ENCODE data around the gene TSEN54.
"Not testable (repeated sequence)": the region's sequence is repeated elsewhere in the genome, so short reads cannot be mapped to it uniquely, and the experiment has no call there.

TSEN54 gene

GRCh38 chr17:75516255-75516618 is at the start of gene TSEN54:
Gene TSEN54, plus strand, starts transcription at chr17:75516528. Its CDS starts 33 bp downstream, at chr17:75516561.
- peak; percentile 89 for DNase-seq (ENCODE audit: low read depth)

DNA sequence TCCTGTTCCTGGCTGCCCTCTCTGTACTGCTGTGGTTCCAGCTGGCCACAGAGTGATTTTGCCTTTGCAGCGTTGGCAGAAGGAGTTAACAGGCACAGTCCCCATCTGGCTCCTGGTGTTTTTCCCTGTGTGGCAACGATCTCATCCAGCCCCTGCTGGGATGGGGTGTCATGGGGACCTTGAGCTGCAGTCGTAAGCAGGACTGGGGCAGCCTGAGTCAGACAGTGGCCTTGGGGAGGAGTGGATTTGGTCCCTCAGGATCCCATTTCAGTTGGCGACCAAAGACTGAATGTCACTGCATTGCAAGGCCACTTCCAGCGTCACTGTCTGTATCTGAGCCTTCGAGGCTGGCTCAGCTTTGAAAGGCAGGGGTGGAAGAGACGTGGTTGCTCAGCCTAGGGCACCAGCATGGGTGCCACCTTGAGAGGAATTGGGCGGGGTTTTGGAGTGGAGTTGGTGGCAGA is 48.0 kb upstream of the TSEN54 start:
- DNase-seq (ENCODE audit: low read depth): no peak

- DNase-seq (ENCODE audit: low read depth): no peak
Measured at GRCh38 chr17:75468779-75469373, 47.5 kb upstream of the TSEN54 start.

DNA sequence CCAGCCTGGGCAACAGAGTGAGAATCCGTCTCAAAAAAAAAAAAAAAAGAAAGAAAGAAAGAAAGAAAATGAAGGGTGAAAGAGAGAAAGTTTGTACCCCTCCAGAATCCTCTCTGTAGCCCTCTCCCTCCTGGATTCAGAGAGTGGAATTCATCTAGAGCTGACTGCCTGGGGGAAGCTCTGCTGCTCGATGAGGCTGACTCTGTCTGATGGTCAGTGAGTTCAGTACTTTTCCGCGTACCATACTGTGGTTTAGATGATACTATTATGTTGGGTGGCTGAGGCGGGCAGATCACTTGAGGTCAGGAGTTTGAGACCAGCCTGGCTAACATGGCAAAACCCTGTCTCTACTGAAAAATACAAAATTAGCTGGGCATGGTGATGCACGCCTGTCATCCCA is 45.1 kb upstream of the TSEN54 start:
- DNase-seq (ENCODE audit: low read depth): no peak

DNA sequence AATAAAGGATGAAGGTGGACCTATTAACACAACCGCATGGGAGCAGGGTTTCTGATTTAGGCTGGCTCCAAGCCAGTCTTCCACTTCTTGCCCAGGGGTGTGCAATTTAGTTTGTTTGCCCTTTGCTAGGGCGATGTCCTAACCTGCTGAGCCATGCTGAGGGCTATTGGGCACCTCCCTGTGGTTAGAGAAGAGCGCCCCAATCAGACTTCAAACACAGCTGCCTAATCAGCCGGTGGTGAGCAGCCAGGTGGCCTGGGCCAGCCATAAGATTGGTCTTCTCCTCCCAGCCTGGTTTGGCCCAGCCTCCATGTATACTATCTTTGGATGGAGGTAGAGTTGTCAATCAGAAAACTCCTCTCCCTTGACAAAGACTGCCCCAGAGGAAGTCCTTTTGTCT is 44.2 kb upstream of the TSEN54 start:
- no peak for DNase-seq (ENCODE audit: low read depth)

DNA sequence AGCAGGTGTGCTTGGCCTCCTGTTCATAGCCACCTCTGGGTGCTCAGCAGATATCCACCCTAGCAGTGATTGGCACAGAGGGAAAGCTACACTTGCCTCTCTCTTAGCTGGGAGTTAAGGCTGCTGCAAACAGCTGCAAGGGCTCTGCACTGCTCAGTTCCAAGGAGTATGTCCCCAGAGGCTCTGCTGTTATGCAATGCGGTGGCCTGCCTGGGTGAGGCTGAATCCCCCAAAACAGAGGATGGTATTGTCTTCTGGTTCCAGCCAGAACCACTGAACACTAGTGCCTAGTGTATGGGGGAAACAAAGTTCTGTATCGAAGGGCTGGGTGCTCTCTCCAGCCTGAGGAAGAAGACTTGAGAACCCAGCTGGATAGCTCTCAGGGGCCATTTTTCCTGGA is 43.1 kb upstream of the TSEN54 start:
- no peak for DNase-seq (ENCODE audit: low read depth)

GRCh38 chr17:75474736-75475135 is 41.6 kb upstream of the TSEN54 start:
- DNase-seq (ENCODE audit: low read depth): no peak

GRCh38 chr17:75475144-75475835 is 41.0 kb upstream of the TSEN54 start:
- DNase-seq (ENCODE audit: low read depth): no peak

GRCh38 chr17:75475851-75476250 is 40.5 kb upstream of the TSEN54 start:
- DNase-seq (ENCODE audit: low read depth): no peak

DNA sequence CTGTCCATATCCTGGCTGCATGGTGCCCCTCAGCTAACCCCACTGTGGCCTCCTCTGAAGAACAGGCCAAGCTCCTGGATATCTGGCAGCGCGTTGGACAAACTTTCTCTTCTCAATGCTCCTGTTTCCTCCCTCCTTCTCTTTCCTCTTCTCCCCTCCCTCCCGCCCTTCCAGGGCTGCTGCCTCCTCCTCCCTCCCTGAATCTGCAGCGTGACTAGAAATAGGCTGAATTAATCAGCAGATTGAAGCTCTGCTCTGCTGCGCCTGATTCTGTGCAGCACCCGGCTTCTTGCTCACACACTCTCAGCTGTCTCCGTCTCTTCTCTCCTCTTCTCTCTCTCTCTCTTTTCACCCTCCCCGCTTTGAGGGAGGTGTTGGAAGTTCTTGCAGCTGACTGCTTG is 40.1 kb upstream of the TSEN54 start:
- DNase-seq (ENCODE audit: low read depth): no peak

DNA sequence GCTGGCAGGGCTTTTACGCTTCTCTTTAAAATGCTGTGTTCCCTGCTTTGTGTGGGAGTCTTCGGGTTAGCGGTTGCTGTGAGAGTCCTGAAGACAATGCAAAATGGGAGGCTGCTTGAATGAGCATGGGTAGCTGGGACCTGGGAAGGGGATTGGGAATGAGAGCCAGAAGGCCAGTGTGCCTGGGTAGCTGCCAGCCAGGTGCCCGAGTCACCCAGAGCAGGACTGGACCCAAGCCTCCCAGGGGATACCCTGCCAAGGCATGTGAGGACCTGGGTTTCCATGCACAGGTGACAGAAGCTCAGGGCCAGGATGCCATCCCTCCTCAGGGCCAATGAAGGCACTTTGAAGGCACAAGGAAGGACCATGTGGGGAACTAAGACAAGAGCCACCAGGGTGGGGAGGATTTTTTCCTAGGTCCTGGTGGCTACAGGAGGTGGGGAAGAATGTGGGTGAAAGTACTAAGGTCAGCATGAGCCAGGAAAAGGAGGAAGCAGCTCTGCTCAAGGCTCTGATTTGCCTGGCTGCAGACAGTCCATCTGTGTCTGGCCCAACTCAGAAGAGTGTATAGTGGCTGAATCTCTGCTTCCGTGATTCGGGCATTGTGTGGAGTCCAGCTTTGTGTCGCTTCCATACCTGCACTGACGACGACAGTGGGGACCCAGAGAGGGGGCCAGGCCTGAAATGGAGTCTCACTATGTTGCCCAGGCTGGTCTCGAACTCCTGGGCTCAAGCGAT is 39.4 kb upstream of the TSEN54 start:
- DNase-seq (ENCODE audit: low read depth): no peak

GRCh38 chr17:75477490-75477862 is 38.9 kb upstream of the TSEN54 start:
- not testable (repeated sequence) for DNase-seq (ENCODE audit: low read depth)

DNA sequence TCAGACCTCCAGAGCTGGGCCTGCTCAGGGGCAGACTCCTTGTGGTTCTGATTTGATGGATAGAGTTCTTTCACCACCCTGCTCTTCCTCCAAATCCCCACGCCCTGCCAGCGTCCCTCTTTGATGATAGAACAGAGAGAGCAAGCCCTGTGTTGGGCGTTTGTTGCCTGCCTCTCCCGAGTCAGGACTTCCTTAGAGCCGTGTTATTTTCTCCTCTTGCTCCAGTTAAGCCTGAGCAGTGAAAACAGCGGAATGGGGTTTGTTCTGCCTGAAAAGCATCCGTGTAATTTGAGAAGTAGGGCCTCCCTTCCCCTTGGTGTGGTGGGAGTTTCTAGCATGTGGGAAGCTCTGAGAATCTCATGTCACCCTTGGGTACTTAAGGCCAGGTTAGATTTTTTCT is 37.8 kb upstream of the TSEN54 start:
- peak; percentile 54 for DNase-seq (ENCODE audit: low read depth)

DNA sequence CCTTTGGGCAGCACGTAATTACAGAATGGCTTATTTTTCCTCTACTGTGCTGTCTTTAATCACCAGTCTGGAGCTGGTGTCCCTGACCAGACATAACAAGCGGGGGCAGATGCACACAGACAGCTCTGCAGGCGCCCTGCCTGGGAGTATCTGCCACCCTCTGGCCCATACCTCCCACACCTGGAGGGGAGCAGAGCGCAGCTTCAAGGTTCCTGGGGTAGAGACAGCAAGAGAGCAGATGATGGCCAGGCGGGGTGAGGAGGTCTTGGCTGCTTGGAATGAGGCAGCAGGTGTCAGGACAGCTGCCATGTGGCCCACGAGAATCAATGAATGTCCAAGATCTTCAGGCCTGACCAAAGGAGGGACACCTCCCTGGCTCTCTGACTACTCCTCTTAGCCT is 36.0 kb upstream of the TSEN54 start:
- DNase-seq (ENCODE audit: low read depth): no peak

GRCh38 chr17:75481194-75482068 is 34.9 kb upstream of the TSEN54 start:
- DNase-seq (ENCODE audit: low read depth): no peak

DNA sequence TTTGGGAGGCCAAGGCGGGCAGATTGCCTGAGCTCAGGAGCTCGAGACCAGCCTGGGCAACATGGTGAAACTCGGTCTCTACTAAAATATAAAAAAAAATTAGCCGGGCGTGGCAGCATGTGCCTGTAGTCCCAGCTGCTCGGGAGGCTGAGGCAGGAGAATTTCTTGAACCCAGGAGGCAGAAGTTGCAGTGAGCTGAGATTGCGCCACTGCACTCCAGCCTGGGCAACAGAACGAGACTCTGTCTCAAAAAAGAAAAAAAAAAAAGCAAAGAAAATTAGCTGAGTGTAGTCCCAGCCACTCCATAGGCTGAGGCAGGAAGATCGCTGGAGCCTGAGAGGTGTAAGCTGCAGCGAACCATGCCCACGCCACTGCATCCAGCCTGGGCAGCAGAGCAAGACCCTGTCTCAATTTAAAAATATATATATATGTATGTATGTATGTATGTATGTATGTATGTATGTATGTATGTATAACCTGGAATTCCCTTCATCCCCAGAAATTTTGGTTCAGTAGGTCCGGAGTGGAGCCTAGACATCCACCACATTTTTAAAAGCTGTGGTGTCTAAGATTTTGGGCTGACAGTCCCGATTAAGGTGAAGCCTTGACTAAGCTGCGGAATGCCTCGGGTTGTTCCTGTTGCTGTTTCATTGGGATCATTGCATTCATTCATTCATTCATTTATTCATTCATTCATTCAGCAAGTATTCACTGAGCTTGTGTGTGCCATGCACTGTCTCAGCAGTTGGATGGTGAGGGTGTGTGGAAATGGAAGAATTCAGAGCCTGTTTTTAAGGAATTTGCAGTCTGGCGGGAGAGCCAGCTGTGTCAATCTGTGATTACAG is 34.0 kb upstream of the TSEN54 start:
- DNase-seq (ENCODE audit: low read depth): no peak

DNA sequence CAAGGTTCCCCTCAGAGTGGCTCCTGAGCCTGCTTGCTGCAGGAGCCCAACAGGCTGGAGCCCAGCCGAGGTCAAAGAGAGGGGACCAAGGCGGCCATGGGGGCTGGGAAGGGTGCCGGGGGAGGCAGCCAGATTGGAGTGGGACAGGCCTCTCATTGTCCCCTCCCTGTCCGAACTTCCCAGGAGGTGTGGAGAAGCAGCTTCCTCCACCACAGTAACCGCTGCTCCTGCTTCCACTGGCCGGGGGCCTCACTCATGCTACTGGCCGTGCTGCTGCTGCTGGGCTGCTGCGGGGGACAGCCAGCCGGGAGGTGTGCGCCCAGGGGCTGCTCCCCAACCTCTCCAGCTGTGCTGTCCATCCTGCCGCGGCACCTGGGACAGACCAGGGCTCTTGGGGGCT is 30.6 kb upstream of the TSEN54 start:
- DNase-seq (ENCODE audit: low read depth): no peak

DNA sequence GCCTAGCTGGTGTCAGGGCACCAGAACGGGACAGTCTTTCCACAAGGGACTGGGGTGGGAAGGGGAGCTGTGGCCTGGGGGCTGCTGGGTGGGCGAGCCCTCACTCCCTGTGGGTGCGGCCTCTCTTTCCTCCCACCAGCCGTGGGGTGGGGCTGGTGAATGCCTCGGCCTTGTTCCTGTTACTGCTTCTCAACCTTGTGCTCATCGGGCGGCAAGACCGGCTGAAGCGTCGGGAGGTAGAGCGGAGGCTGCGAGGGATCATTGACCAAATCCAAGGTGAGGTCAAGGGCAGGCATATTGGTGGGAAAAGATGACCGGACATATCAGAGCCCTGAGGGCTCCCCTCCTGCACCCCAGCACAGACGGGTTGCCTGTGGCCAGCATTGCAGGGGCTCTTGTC is 30.2 kb upstream of the TSEN54 start:
- no peak for DNase-seq (ENCODE audit: low read depth)

DNA sequence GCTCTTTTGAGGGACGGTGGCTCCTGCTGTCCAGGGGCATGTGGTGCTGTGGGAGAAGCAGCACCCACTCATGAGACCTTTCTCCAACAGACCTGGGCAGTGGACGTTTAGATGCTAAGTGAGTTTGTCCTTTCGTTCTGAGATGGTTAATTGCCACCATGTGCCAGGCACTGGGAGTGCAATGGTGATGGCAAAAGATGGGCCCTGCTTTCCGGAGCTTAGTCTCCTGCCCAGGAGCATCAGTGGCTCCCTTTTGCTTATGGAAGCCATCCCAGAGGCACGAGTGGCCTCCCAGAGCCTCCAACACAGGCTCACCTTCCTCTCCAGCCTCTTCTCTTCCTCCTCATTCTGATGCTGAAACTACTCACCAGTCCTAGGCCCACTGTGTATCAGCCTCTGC is 29.4 kb upstream of the TSEN54 start:
- no peak for DNase-seq (ENCODE audit: low read depth)

GRCh38 chr17:75487351-75488070 is 28.8 kb upstream of the TSEN54 start:
- DNase-seq (ENCODE audit: low read depth): peak; percentile 25

All from iris pigment epithelial cell (primary cell).